Measurements from ENCODE around the gene MGAT5B.

Gene MGAT5B

DNA sequence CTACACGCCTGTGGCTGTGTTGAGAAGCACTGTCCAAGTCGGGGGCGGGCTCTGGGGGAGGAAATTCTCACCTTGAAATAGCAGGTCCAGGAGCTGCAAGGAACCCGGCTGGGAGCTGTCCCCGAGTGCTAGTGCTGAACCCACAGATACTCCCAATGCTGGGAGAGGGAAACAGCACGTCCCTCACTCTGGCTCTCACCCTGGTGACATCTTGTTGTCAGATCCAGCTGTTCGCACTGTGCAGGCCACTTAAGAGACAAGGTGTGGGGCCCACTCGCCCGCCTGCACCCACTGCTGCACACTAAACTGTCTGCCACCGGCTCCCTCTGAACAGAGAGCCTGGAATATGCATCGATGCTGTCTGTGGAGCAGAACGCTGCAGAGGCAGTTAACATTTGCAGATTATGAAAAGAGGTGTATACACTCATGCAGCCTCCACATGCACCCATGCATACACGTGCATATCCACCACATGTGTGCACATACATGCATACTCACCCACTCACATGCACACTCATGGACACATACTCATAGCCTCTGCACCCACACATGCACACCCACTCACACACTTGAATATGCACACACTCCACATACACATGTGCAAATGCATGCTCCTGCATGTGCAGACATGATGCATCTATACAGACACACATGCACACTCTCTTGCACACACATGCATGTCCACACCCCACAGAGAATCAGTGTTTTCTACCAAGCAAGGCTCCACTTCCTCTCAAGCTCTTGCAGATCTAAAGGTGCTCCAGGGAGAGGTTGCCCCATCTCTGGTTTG lies 42.0 kb downstream of the MGAT5B start:
- DNase-seq, result no peak

DNA sequence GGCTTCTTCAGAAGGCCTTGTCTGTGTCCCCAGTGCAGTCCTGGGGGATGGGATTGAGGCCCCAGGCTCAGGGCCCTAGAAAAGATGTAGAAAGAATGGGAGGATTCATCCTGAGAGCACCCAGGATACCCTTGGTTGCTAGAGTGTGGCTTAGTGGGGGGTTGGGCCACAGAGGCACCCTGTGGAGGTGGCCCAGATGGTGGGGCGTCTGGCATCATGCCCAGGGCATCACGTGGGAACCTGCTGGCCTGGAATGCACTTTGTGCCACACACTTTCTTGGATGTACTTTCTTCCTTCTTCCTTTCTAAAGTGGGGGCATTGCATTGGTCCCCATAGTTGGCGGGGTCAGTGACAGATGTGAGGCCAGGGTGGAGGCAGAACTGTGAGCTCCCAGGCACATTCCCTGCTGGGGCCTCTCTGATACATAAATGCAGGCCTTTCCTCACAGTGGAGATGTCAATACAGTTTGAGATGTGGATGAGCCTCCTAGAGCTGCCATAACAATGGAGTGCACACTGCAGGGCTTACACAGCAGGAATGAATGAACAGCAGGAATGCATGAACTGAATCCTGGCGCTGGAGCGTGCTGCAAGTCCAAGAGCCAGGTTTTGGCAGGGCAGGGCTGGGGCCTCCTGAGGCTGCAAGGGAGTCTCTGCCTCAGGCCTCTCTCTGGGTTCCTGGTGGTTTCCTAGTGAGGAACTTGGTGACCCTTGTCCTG lies 43.3 kb downstream of the MGAT5B start:
- peak; percentile 80 for DNase-seq

DNA sequence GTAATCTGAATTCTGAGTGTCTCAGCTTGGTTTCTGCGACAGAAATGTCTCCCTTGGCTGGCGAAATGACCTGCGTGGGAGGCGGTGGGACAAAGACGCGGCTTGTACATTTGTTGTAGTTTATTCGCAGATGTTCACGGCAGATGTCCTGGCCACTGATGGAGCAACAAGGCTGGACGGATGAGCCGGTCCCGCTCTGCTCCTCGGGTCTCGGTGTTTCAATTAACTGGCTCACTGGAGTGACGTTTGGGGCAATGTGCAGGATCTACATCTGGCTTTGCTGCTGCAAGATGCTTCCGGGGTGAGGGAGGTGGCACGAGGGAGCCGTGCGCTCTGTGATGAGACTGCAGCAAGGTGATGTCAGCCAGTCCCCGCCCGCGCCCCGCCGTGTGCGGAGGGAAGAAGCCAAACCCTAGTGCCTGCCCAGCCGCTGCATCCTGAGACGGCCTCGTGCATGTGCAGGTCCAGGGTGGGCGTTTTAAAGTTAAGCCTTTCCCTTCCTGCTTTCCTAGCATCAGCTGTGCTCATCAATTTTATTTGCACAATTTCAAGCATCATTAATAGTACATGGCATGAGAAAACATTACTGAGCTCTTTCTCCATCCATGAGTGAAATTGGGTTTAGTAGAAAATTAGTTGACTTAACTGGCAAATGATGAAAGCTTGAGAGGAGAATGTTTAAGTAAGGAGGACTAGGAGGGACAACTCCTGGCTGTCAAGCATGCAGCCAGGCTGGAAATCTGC lies 44.4 kb downstream of the MGAT5B start:
- peak; percentile 67 for DNase-seq

DNA sequence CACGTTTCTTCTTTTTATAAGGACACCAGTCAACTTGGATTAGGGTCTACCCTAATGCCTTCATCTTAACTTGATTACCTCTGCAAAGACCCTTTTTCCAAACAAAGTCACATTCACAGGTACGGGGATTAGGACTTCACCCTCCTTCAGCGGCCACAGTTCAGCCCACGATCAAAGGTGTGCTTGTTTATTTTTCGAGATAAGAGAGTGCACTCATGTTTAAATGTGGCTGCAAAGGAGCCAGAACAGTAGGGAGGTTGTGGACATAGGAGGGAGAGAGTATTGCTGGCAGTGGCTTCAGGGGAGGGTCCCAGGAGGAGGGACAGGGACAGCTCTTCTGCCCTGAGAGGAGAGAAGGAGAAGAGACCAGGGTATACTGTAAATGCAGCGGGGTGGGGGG lies 46.7 kb downstream of the MGAT5B start:
- DNase-seq, result no peak

DNA sequence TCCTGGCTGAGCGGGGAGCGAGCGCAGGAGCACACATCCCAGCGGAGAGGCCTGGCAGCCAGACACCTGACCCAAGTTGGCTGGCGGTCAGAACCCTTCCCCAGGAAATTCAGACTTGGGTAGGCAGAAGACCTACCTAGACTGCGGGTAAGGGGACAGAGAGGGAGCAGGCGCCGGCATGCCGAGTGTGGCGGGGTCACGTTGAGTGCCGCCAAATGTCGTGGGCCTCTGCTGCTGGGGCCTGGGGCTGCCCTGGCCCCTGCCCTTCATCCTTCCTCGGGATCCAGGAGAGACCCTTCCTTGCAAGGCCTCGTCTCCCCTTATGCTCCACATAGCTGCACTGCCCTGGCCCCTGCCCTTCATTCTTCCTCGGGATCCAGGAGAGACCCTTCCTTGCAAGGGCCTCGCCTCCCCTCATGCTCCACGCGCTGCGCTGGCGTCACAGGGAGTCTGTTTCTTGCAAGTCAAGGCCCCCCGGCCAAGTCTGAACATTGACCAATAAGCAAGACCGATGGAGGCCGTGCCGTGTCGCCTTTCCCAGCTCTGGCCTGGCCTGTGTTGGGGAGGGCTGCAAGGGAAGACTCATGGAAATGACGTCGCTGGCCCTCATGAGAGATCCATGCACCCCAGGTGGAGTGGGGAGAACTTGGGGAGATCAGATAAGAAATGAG lies 47.8 kb downstream of the MGAT5B start:
- no peak for DNase-seq

DNA sequence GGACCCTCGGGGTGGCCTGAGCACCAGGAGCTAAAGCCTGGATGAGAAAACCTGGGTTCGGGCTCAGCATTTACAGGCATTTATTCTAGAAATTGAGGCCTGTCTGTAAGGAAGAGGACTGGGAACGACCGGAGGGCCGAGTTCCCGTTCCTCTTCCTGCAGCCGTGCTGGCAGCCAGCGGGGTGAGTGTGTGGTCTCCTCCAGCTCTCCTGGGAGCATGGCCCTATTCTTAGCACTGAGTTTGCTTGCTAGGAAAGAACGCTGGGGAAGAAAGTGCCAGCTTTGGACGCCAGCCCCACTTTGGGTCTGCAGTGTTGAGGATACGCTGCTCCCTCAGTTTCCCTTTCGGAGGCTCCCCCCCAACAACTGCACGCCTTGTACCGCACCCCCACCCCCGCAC lies 49.6 kb downstream of the MGAT5B start:
- no peak for DNase-seq

DNA sequence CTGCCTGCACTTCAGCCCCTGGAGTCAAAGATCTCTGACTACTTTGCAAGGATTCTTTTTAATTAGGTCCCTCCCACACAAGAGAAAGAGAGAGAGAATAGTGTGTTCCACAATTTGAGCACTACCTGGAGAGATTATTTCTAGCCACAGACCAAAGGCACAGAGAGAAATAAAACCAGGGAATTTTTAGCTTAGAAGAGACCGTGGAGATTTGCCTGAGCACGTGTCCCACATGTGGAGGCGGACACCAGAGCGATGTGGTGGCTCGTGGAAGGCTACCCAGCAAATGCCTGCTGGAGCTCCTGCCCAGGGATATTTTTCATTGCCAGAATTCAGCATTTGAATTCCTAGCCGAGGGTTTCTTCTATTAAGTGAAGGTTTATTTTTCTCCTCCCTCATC lies 50.6 kb downstream of the MGAT5B start:
- DNase-seq, result no peak

DNA sequence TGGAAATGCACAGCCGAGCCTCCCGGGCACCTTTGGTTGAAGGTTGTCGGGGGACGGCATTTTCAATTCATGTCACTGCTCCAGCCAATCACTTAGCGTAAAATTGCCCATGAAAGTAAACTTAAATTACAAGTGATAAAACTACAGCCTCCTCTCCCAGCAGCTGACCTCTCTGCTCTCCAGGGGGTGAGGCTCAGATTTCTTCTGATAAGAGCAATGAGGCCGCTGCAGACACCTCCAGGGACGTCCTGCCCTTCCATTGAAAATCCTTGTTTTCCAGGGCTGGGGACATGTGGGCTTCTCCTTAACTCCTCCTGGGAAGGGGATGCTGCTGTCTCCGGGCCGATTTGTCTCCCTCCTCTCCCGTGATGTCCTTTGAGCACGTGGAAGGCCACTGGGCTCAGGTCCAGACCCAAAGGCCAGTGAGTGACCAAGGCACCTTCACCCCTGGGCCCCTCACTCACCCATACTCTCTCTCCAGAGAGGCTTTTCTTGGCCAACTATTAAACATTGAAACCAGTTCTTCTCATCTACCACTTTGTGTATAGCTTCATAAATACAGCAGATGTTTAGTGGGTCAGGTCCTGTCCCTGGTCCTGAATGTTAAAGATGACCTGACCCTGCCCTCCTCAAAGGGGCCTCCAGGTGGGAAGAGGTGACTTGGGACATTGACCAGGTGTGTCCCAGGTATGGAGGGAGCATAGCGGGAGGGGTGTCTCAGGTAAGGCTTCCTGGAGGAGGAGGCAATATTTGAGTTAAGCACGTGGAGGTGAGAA lies 52.3 kb downstream of the MGAT5B start:
- DNase-seq, result no peak

DNA sequence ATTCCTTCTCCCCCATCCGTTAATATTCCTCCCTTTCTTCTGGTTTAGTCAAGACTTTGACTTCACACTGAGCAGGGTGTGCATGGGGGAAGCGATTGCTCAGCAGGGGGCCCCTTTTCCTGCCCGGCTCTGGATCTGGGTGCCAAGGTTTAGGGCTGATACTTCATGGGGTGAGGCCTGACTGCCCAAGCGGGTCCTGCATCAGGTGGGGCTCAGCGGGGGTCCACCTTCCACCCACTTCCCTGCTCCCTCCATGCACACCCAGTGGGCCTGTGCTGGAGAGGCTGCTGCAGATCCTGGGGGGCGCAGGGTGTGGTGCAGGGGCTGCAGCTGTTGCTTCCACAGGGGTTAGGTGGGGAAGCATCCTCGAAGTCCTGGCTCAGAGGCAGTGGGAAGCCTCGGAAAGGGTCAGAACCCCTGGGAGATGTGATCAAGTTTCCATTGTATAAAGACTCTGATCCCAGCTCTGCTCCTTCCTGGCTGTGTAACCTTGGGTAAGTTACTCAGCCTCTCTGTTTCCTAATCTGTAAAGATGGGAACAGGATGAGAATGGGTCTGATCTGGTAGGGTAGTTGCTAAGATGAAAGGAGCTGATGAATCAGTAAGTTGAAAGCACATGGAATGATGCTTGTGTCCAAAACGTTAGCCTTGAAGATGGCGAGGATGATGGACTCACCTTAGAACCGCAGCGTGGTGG lies 53.3 kb downstream of the MGAT5B start:
- no peak for DNase-seq

DNA sequence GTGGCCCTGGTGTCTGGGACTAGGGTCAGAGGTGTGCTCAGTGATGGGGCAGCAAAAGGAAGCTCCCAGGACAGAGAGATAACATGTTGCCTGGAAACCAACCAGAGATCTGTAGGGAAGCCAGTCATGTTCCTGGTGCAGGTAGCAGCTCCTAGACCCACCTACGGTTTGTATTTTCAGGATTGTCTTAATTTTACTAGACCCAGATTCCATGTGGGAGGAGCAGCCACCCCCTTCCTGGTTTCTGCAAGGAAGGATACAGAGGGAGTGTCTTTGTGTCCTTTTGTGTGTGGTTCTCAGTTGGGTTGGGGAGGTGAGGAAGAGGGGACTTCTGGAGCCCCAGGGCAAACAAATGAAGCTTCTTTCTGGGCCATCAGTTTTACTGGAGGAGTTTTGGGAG lies 53.9 kb downstream of the MGAT5B start:
- no peak for DNase-seq

DNA sequence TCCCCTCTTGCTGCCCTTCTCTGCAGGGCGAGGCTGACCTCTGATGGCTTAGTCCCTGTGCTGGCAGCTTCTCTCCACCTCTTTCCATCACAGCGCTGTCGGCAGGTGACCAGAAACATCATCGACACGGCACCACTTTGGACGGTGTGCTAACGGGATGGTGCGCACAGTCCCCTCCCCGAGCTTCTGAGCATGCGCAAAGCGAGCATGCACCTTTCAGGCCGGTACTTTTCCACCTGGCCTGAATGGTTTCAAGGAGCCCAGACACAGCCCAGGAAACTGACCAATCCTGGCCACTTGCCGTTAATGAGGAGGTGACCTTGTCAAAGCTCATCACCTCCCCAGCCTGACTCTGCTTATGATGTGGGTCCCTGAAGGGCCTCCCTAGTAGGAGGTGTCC lies 54.8 kb downstream of the MGAT5B start:
- DNase-seq, result no peak

DNA sequence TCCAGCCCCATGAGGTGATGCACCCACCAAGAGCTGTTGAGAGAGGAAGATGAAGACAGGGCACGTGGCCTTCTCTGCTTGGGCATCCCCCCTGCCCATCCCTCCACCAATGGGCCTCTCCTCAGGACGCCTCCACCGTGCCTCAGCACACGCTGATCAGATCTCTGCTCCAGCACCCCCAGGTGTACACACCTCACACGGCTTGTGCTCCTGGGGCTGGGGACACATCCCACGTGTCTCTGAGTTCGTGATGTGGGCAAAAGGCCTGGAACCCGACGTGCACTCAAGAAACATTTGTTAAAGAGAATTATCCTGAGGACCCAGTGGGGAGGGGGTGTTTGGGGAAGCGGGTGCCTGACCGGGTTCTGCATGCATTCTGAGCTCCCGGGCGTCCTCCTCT lies 55.3 kb downstream of the MGAT5B start:
- no peak for DNase-seq

DNA sequence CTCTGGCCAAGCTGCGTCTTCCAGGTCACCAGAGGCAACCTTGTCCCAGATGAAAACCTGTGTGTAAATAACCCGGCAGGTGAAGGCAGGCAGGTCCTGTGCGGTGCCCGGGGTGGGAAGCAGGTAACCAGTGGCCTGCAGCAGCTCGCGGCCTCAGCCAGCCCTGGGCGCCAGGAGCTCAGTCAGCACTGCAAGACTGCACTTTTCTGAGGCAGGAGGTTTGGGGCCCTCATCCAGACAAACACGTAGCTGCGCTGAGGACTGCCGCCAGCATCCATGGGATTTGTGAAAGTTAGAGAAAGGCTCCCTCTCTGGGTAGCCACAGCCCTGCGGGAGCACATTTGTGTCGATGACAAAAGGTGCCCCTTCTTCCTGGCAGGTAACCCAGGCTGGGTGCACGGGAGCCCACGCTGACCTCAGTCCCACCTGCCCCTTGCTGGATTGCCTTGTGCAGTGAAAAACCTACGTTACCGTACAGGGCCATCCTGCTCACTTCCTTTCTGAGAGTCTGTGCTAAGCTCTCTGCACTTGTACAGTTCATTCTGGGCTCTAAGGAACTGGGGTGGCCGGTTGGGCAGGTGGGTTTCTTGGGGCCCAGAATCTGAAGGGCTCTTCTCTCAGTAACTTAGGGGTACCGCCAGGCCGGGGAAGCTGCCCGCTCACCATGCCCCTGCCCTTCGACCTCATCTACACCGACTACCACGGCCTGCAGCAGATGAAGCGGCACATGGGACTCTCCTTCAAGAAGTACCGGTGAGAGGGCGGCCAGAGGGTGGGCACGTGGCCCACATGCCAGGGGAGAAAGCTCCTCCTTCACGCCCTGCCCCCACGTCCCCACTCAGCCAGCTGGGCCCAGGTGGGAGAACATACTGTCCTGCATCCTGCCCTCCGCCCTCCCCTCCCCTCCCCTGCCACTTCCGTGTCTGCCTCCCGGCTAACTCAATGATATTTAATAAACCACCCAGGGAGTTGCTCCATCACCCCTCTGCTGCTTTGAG lies 56.4 kb downstream of the MGAT5B start:
- DNase-seq, result no peak

DNA sequence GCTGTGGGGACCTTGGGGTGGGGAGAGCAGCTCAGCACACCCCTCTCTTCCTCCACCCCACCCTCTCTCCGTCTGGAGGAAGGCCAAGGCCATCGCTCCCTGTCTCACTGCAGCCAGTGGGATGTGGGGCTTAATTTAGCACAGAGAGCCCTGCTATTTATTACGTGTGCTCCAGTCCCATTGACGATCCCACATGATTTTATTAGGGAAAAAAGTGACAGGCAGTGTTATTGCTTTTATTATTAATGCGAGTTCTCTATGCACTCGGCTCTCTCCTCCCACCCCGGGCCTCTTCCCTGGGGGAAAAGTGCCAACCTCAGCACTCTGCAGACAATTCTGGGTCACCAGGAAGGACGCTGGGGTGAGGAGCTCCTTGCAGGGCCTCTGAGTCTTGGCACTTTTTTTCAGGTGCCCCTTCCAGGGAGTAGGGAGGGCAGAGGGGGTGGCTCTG lies 57.3 kb downstream of the MGAT5B start:
- no peak for DNase-seq

DNA sequence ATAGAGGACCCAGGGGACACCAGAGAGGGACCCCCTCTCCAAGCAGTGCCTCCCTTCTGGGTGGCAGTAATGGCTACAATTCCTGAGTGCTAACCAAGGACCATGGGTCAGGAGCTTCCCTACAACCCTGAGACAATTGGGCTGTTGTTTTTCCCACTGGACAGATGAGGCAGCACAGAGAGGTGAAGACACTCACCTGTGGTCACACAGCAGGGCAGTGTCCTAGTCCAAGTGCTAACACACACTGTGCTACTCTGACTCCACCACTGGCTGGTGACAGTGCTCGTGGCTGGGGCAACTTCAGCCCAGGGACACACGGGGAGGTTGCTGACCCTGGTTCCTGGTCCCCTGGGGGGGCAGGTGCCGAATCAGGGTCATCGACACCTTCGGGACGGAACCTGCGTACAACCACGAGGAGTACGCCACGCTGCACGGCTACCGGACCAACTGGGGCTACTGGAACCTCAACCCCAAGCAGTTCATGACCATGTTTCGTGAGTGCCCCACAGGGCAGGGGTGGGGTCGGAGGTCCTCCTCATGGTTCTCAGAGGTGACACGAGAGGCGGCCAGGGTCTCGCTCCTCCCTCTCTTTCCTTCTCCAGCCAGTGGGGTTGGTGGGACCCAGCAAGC lies 58.1 kb downstream of the MGAT5B start:
- no peak for DNase-seq

DNA sequence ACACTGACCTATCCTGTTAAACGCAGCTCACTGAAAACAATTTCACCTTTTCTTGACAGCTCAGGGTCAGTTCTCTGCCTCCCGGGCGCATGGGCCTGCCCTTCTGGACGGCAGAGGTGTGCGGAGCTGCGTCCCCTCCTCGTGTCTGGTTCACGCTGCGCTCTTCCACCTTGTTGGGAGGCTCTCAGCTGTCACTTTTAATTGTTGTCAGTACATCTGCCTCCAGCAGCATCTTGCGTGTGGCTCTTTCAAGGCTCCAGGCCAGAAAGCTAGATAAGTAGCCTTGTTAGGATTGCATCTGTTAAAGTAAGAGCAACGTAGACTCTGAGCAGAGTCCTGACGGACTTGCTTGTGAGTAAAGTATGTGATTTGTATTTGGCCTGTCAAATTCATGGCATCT lies 59.4 kb downstream of the MGAT5B start:
- DNase-seq, result no peak

DNA sequence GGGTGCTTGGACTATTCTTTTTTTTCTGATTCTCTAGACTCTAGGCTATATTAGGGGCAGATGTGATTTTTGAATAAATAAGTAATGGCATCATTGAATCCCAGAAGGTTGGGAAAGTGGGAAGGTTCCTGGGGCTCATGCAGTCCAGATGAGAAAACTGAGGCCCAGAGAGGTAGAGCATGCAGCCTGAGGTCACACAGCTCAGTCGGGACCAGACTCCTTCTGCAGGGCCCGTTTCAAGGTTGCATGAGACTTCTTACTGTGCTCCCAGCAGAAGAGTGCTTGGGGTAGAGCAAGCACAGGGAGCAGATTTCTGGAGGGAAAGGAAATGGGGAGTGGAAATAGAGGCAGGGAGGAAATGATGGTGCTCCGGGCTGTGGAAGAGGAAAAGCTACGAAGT lies 59.8 kb downstream of the MGAT5B start:
- DNase-seq, result no peak

DNA sequence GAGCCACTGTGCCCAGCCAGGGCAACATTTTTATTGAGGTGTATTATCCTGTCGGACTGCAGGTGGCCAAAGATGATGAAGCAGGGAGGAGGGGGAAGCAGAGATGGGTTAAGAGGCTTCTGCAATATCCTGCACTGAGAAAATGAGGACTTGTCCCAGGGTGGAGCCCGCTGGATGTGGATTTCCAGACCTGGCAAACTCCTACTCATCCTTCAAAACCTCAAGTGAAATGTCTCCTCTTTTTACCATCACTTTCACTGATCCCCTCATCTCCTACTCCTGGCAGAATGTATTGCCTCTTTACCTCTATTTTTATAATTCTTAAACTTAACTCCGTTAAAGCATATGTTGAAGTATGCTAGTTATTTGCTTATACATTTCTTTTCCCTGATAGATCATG lies 60.9 kb downstream of the MGAT5B start:
- DNase-seq, result no peak

DNA sequence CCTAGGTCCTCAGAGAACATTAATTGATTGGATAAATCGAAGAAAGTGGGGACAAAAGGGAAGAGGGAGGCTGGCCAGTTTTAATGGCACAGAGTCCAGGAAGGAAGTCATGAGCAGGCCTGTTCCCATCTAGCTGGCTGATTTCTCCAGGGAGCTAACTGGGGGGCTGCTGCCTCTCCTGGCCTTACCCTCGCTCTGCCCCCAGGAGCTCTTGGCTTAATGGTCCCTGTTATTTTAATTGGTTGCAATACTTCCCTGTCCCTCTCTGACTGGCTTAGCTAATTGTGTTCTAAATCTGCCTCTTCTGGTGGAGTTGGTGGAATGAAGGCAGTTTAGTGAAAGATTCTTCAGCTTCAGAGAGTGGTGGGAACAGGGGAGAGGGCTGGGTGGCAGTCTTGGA lies 61.4 kb downstream of the MGAT5B start:
- DNase-seq, result no peak

DNA sequence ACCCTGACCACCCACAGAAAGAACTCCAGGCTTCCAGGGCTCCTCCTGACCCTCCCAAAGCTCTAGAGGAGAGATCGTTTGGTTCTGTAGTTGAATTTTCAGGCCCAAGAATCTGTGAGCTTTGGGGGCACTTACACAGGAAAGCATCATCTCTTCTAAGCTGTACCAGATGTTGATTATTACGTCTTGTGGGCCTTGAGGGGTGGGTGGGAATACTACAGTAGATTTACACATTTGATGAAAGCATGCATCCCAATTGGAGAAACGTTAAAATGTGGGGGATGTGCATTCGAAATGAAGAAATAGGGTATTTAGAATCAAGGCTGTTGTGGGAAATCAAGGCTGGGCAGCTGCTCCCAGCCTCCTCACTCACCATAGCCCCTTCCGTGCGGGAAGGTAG lies 61.9 kb downstream of the MGAT5B start:
- DNase-seq, result no peak

All from NCI-H1694 (cell line).